Fibroblast of lung (primary cell): ENCODE data around the gene AMIGO3.
A peak's percentile ranks its signal among the peaks of the same experiment; 100 is the strongest.

Experiments
- CTCF ChIP-seq, 2 donors: IDR thresholded peaks in 1 of 2; conservative IDR thresholded peaks in 1 of 2; 1 replicate in 1 of 2; 2 replicates in 1 of 2; pipeline ENCODE4 v1.5.1; 2011 to 2012; ENCODE audit warnings: low read length in 2 of 2, control low read depth in 1 of 2, inconsistent platforms in 1 of 2, low read depth in 1 of 2, mild to moderate bottlenecking in 1 of 2
- EZH2 ChIP-seq: IDR thresholded peaks from 2 replicates; pipeline ENCODE4 v1.5.1; 2012; ENCODE audit warnings: low read length, control low read depth, mild to moderate bottlenecking; ENCODE audit errors: missing control alignments

DNA sequence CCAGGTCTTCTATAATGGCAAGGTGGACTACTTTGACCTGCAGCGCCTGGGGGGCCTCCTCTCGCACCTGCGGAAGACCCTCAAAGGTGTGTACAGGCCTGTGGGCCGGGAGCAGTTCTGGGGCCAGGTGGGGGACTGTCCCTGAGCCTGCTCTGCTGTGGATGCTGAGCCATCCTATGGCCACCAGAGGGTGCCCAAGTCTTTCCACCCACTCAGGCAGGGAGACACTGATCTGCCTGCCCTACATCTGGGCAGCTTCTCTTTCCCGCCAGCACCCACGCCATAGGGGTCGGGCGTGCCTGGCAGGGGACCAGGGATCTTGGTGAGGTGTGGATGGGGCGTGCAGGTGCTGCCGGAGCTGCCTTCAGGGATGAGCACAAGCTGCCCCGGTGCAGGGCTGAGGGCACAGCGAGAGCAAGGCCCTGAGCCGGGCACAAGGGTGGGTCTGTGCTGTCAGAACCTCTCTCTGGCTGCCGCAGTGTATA lies 16.0 kb downstream of the AMIGO3 start:
- TF ChIP-seq EZH2, result no peak
- peak; percentile 78 to 88 for TF ChIP-seq CTCF (conservative IDR thresholded peaks at IDR 0.05 in 1 of 2, IDR thresholded peaks at IDR 0.05 in 1 of 2; ENCODE audit: low read depth in 1 of 2, low read length in 2 of 2)
